HG03139 (cell line): ENCODE results near the gene NSD2.
"Not testable (repeated sequence)": the region's sequence is repeated elsewhere in the genome, so short reads cannot be mapped to it uniquely, and the experiment has no call there.

Experiments used
- ATAC-seq: cut with Tn5 transposase; IDR thresholded peaks from one replicate; pipeline ENCODE4 v1.9.1; 2021; ENCODE audit not compliant: unreplicated experiment

Gene NSD2

GRCh38 chr4:1896658-1896991, 25.4 kb downstream of the NSD2 start:
- ATAC-seq: no peak

- ATAC-seq: no peak
These were observed 26.8 kb downstream of the NSD2 start for GRCh38 chr4:1898007-1898406.

GRCh38 chr4:1898681-1899080, 27.5 kb downstream of the NSD2 start:
- no peak for ATAC-seq

- ATAC-seq: peak; percentile 65
These were observed 28.2 kb downstream of the NSD2 start for GRCh38 chr4:1899149-1900086.

- ATAC-seq: no peak
These were observed 28.9 kb downstream of the NSD2 start for GRCh38 chr4:1900087-1900433.

GRCh38 chr4:1900624-1901023, 29.4 kb downstream of the NSD2 start:
- no peak for ATAC-seq

- no peak for ATAC-seq
These were observed 29.9 kb downstream of the NSD2 start for GRCh38 chr4:1901127-1901526.

GRCh38 chr4:1902243-1902642, 31.1 kb downstream of the NSD2 start:
- no peak for ATAC-seq

GRCh38 chr4:1903035-1903434, 31.8 kb downstream of the NSD2 start:
- ATAC-seq: no peak

- no peak for ATAC-seq
These were observed 32.8 kb downstream of the NSD2 start for GRCh38 chr4:1904042-1904441.

- no peak for ATAC-seq
These were observed 36.8 kb downstream of the NSD2 start for GRCh38 chr4:1907848-1908525.

- not testable (repeated sequence) for ATAC-seq
These were observed 38.5 kb downstream of the NSD2 start for GRCh38 chr4:1909696-1910095.

- no peak for ATAC-seq
These were observed 39.5 kb downstream of the NSD2 start for GRCh38 chr4:1910643-1911042.

GRCh38 chr4:1911316-1911715, 40.1 kb downstream of the NSD2 start:
- ATAC-seq: not testable (repeated sequence)

GRCh38 chr4:1922821-1923220, 51.6 kb downstream of the NSD2 start:
- no peak for ATAC-seq

- no peak for ATAC-seq
These were observed 56.5 kb downstream of the NSD2 start for GRCh38 chr4:1927675-1928074.

- ATAC-seq: no peak
These were observed 57.4 kb downstream of the NSD2 start for GRCh38 chr4:1928356-1929239.

GRCh38 chr4:1932736-1933135, 61.5 kb downstream of the NSD2 start:
- no peak for ATAC-seq

- ATAC-seq: no peak
These were observed 62.5 kb downstream of the NSD2 start for GRCh38 chr4:1933700-1934099.

GRCh38 chr4:1937550-1937949, 66.4 kb downstream of the NSD2 start:
- ATAC-seq: no peak

GRCh38 chr4:1938027-1938426, 66.8 kb downstream of the NSD2 start:
- no peak for ATAC-seq
